Neural progenitor cell (in vitro differentiated cells): ENCODE data around the gene NEDD4L. TPM values are rescaled to one million over a fixed set of nuclear protein-coding genes. Genes with fewer than 3 reads are reported as not detected.
"Not testable (repeated sequence)": the region's sequence is repeated elsewhere in the genome, so short reads cannot be mapped to it uniquely, and the experiment has no call there.

Experiments
- DNase-seq: peaks from one replicate; pipeline ENCODE4 v3.0.0-alpha.2; 2016; ENCODE audit warnings: low spot score
- H2AFZ ChIP-seq: fragments of 200-600 bp; sonication (generic); replicated peaks from 2 replicates; pipeline ENCODE4 v1.6.1; 2016; ENCODE audit warnings: antibody characterized with exemption
- H3F3A ChIP-seq: fragments of 200-600 bp; sonication (generic); 2 replicates; pipeline ENCODE4 v1.6.1; 2016; ENCODE audit warnings: antibody characterized with exemption, low read depth
- H3K27ac ChIP-seq: fragments of 200-600 bp; sonication (generic); 2 replicates; pipeline ENCODE4 v1.5.1; 2016; ENCODE audit warnings: mild to moderate bottlenecking
- H3K27me3 ChIP-seq: fragments of 200-600 bp; sonication (generic); 2 replicates; pipeline ENCODE4 v1.6.1; 2016; ENCODE audit warnings: mild to moderate bottlenecking, moderate library complexity
- H3K36me3 ChIP-seq: fragments of 200-600 bp; sonication (generic); 2 replicates; pipeline ENCODE4 v1.5.1; 2016
- H3K4me1 ChIP-seq: fragments of 200-600 bp; sonication (generic); 2 replicates; pipeline ENCODE4 v1.6.1; 2016; ENCODE audit warnings: mixed run types
- H3K4me2 ChIP-seq: fragments of 200-600 bp; sonication (generic); 2 replicates; pipeline ENCODE4 v1.6.1; 2016
- H3K4me3 ChIP-seq: fragments of 200-600 bp; sonication (generic); 2 replicates; pipeline ENCODE4 v1.5.1; 2016
- H3K79me2 ChIP-seq: fragments of 200-600 bp; sonication (generic); 2 replicates; pipeline ENCODE4 v1.6.1; 2016; ENCODE audit warnings: low read depth
- H3K9ac ChIP-seq: fragments of 200-600 bp; sonication (generic); 2 replicates; pipeline ENCODE4 v1.6.1; 2016
- H3K9me3 ChIP-seq: fragments of 200-600 bp; sonication (generic); 2 replicates; pipeline ENCODE4 v1.5.1; 2016; ENCODE audit warnings: low read depth
- H4K20me1 ChIP-seq: fragments of 200-600 bp; sonication (generic); 2 replicates; pipeline ENCODE4 v1.6.1; 2016; ENCODE audit warnings: low read depth
- H3K27ac Mint-ChIP-seq: 3 replicates; pipeline ENCODE4 v1.8.0; 2021; ENCODE audit warnings: mixed read lengths
- H3K27me3 Mint-ChIP-seq: 2 replicates; pipeline ENCODE4 v1.8.0; 2022; ENCODE audit warnings: low read depth, mild to moderate bottlenecking, inconsistent platforms, moderate library complexity, mixed read lengths; ENCODE audit not compliant: insufficient read depth
- H3K36me3 Mint-ChIP-seq: 3 replicates; pipeline ENCODE4 v1.8.0; 2021; ENCODE audit warnings: mixed read lengths
- H3K4me1 Mint-ChIP-seq: 3 replicates; pipeline ENCODE4 v1.8.0; 2021; ENCODE audit warnings: mixed read lengths
- H3K4me3 Mint-ChIP-seq: 3 replicates; pipeline ENCODE4 v1.8.0; 2021; ENCODE audit warnings: mild to moderate bottlenecking, moderate library complexity, mixed read lengths
- H3K9me3 Mint-ChIP-seq: 3 replicates; pipeline ENCODE4 v1.8.0; 2020; ENCODE audit warnings: mixed read lengths
- EZH2 ChIP-seq: fragments of 200-600 bp; sonication (generic); IDR thresholded peaks from 2 replicates; pipeline ENCODE4 v1.6.1; 2017; ENCODE audit warnings: antibody characterized with exemption, mild to moderate bottlenecking, moderate library complexity
- EZH2phosphoT487 ChIP-seq: fragments of 200-600 bp; sonication (generic); IDR thresholded peaks from 2 replicates; pipeline ENCODE4 v1.6.1; 2017; ENCODE audit warnings: antibody characterized with exemption
- total RNA-seq: library from RNA; depleted of rRNA; stranded (reverse); fragments of >200 nt; gene quantifications from 2 replicates; pipeline ENCODE4 v1.2.3, GENCODE V29; 2015; ENCODE audit warnings: low replicate concordance
- TF ChIP-seq, protein P1 (sequence below): fragments of 200-600 bp; sonication (generic); IDR thresholded peaks from 2 replicates; pipeline ENCODE4 v1.5.1; 2017; ENCODE audit warnings: antibody characterized with exemption, mild to moderate bottlenecking

NEDD4L gene
- total RNA-seq, 1 donor from 2014 or later = 55.5 TPM

DNA sequence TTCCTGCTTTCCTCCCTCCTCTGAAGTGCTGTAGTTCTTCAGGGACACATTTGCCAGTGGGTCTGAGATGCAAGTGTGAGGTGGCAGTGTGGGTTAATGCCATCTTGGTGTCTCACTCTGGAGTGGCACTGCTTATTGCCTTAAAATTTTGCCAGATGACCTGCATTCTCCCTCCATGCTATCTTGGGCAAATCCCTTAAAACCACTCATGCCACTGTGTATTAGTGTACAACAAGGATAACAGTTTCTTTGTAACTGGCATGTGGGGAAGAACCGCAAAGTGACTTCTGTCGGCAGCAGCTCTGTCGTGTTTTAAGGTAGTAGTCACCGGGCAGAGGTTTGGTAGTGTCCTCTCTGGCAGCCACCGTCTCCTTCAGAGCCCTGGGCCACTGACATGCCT is 124.2 kb downstream of the NEDD4L start:
- H3K9me3 ChIP-seq = no peaks in the 10 kb centered on the region
- H3K27me3 ChIP-seq = no peaks in the 10 kb centered on the region
- H4K20me1 ChIP-seq = peaks cover 4% of the 10 kb centered on the region
- H3K4me3 ChIP-seq = no peak overlapping the region
- TF ChIP-seq EZH2 (no peak), EZH2phosphoT487 (no peak)
- TF ChIP-seq, protein P1, sequence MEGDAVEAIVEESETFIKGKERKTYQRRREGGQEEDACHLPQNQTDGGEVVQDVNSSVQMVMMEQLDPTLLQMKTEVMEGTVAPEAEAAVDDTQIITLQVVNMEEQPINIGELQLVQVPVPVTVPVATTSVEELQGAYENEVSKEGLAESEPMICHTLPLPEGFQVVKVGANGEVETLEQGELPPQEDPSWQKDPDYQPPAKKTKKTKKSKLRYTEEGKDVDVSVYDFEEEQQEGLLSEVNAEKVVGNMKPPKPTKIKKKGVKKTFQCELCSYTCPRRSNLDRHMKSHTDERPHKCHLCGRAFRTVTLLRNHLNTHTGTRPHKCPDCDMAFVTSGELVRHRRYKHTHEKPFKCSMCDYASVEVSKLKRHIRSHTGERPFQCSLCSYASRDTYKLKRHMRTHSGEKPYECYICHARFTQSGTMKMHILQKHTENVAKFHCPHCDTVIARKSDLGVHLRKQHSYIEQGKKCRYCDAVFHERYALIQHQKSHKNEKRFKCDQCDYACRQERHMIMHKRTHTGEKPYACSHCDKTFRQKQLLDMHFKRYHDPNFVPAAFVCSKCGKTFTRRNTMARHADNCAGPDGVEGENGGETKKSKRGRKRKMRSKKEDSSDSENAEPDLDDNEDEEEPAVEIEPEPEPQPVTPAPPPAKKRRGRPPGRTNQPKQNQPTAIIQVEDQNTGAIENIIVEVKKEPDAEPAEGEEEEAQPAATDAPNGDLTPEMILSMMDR = no peak
- Mint-ChIP-seq H3K4me3 (no peak overlapping the region), H3K36me3 (peaks cover 6% of the 10 kb centered on the region), H3K27me3 (peaks cover 3% of the 10 kb centered on the region), H3K4me1 (no peaks in the 10 kb centered on the region), H3K27ac (no peak overlapping the region), H3K9me3 (no peaks in the 10 kb centered on the region)
- no peaks in the 10 kb centered on the region for H3K79me2 ChIP-seq
- H3F3A ChIP-seq = no peaks in the 10 kb centered on the region
- H3K9ac ChIP-seq = no peak overlapping the region
- H3K4me2 ChIP-seq = no peak overlapping the region
- DNase-seq = no peak
- no peak overlapping the region for H2AFZ ChIP-seq
- H3K4me1 ChIP-seq = no peaks in the 10 kb centered on the region
- no peak overlapping the region for H3K27ac ChIP-seq
- H3K36me3 ChIP-seq = no peaks in the 10 kb centered on the region

DNA sequence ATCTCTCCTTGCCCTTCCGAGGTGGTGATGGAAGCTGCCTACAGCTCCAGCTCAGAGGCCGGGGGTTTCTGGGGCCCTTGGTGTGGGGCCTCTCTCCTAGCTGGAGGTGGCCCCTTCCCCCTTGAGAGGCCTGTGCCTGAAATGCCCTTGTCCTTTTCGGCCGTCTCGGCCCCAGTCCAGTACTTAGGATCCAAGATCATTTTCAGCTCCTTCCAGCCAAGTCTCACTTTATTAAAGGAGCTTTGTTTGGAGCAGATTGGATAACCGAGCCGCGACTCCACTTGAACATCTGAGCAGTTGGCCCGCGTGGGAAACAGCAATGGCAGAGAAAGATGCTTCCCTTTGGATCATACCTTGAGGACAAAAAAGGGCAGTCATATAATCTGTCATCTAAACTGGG is 125.0 kb downstream of the NEDD4L start:
- H3K27ac Mint-ChIP-seq = peak overlapping the region; percentile 33

DNA sequence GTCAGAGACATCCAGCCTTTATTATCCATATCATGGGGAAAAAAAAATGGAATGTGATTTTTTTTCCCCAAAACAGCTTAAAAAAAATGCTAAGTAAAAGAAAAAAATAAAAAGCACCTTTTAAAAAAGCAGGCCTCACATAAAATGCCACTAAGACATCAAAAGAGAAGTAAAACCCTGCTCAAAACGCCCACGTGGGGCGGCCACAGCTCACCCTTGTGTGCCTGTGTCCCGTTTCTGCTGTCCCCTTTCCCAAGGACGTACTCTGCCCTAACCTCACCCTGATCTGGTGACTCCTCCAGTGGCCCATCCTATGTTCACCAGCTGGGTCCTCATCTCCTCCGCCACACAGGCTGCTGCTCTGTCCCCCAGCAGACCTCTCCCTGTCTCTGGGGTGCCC is 125.4 kb downstream of the NEDD4L start:
- Mint-ChIP-seq H3K4me3 (no peak overlapping the region), H3K36me3 (peaks cover 5% of the 10 kb centered on the region), H3K4me1 (no peaks in the 10 kb centered on the region), H3K9me3 (no peaks in the 10 kb centered on the region), H3K27me3 (peaks cover 3% of the 10 kb centered on the region), H3K27ac (peak overlapping the region; percentile 51)
- DNase-seq = no peak
- H3K27ac ChIP-seq = no peak overlapping the region
- H3F3A ChIP-seq = no peaks in the 10 kb centered on the region
- H2AFZ ChIP-seq = no peak overlapping the region
- H3K9ac ChIP-seq = no peak overlapping the region
- no peaks in the 10 kb centered on the region for H3K79me2 ChIP-seq
- H3K36me3 ChIP-seq = no peaks in the 10 kb centered on the region
- no peaks in the 10 kb centered on the region for H3K9me3 ChIP-seq
- no peak overlapping the region for H3K4me3 ChIP-seq
- H3K27me3 ChIP-seq = no peaks in the 10 kb centered on the region
- no peak overlapping the region for H3K4me2 ChIP-seq
- peaks cover 4% of the 10 kb centered on the region for H4K20me1 ChIP-seq
- H3K4me1 ChIP-seq = no peaks in the 10 kb centered on the region
- no peak for TF ChIP-seq EZH2

More for the DNA sequence above, 125.0 kb downstream of the NEDD4L start:
- Histone ChIP-seq H3K9ac (no peak overlapping the region), H3K27me3 (no peaks in the 10 kb centered on the region), H3K4me1 (no peaks in the 10 kb centered on the region), H3K4me3 (no peak overlapping the region), H3K9me3 (no peaks in the 10 kb centered on the region), H3K27ac (no peak overlapping the region), H4K20me1 (peaks cover 4% of the 10 kb centered on the region), H2AFZ (no peak overlapping the region), H3K36me3 (no peaks in the 10 kb centered on the region), H3K4me2 (no peak overlapping the region), H3K79me2 (no peaks in the 10 kb centered on the region), H3F3A (no peaks in the 10 kb centered on the region)
- H3K4me3 Mint-ChIP-seq = no peak overlapping the region
- H3K4me1 Mint-ChIP-seq = no peaks in the 10 kb centered on the region
- no peaks in the 10 kb centered on the region for H3K9me3 Mint-ChIP-seq
- H3K36me3 Mint-ChIP-seq = peaks cover 5% of the 10 kb centered on the region
- TF ChIP-seq, protein P1 = no peak
- TF ChIP-seq EZH2phosphoT487 (no peak), EZH2 (no peak)
- H3K27me3 Mint-ChIP-seq = peaks cover 3% of the 10 kb centered on the region
- DNase-seq = no peak

DNA sequence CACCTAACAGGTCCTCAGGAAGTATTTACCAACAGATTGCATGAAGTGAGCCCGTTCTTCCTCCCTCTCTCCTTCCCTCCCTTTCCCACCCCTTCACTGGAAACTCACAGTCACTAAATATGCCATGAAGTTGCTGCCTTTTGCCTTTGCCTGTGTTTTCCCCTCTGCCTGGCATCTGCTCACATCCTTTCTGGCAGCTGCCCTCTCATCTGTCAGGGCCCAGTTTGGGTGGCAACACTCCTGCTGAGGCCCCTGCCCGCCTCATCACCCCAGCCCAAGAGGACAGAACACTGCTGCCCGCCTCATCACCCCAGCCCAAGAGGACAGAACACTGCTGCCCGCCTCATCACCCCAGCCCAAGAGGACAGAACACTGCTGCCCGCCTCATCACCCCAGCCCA is 126.0 kb downstream of the NEDD4L start:
- not testable (repeated sequence) for H3K36me3 Mint-ChIP-seq, DNase-seq, H3K4me1 ChIP-seq, H2AFZ ChIP-seq, H3K27me3 Mint-ChIP-seq, H3F3A ChIP-seq, H3K36me3 ChIP-seq, H3K4me3 Mint-ChIP-seq, H3K4me2 ChIP-seq, H3K79me2 ChIP-seq, H3K9ac ChIP-seq, H3K4me3 ChIP-seq, H3K27me3 ChIP-seq, H3K27ac ChIP-seq, H3K4me1 Mint-ChIP-seq, H3K9me3 Mint-ChIP-seq, H3K9me3 ChIP-seq, H3K27ac Mint-ChIP-seq, H4K20me1 ChIP-seq
